Activated naive CD4-positive, alpha-beta T cell treated with anti-CD3 and anti-CD28 coated beads, Interleukin-2, amount 50 U/mL, for 16 hours (primary cell): Measurements from ENCODE around the gene THSD4.
"Not testable (repeated sequence)": the region's sequence is repeated elsewhere in the genome, so short reads cannot be mapped to it uniquely, and the experiment has no call there.

Source experiments
- DNase-seq: peaks from one replicate; pipeline ENCODE4 v3.0.0-alpha.2; 2020

THSD4 gene

DNA sequence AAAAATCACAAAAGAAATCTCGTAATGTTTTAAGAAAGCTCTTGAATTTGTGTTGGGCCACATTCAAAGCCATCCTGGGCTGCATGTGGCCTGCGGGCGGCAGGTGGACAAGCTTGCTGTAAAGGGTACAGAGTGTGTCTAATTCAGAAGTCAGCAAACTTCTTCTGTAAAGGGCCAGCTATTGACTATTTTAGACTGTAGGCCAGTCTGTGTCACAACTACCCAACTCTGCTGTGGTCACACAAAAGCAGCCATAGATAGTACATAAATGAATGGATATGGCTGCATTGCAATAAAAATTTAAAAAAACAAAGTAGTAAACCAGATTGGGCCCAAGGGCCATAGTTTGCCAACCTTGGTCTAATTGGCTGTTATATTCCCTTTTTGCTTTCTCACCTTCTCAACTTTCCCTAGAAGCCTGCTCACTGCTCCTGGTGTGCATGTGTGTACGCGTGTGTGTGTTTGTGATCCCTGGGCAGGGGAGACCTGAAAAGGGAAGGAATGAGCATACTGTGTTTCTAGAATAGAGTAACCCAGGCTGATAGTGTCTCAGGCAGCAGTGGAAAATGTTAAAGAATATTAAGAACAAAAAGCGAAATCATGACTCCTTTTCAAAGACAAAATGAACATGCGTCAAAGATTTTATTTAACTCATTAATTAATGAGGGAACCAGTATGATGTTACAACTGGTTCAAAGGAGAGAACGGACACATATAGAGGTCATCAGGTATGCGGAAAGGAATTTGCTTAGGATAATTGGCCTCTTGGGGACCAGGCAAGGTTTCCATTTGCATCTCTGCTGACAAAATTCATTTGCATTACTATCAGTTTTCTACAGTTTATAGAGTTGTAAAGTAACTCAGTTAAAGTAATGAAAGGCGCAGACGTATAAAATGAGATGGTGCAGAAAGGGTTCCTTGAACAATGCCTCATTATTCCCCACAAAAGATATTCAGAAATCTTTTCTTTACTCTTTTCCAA is 248.0 kb downstream of the THSD4 start:
- DNase-seq = no peak

DNA sequence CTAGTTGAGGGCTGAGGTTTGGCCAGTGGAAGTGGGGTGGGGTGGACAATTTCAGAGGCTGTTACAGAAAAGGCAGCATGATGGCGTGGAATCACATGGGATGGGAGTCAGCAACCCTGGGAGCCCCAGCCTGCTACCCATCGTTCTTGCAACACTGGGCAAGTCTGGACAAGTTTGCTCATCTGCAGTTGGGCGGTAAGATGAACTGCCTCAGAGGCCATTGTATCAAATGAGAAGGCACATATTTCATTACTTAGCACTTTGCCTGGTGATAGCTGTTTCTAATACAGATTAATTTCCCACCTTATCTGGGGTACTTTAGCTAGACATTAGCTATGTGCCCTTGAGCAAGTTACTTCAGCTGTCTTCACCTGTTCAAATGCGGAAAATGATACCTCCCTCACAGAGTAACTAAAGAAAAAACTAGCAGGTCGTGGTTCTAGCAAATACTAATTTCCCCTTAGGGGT is 248.9 kb downstream of the THSD4 start:
- no peak for DNase-seq

DNA sequence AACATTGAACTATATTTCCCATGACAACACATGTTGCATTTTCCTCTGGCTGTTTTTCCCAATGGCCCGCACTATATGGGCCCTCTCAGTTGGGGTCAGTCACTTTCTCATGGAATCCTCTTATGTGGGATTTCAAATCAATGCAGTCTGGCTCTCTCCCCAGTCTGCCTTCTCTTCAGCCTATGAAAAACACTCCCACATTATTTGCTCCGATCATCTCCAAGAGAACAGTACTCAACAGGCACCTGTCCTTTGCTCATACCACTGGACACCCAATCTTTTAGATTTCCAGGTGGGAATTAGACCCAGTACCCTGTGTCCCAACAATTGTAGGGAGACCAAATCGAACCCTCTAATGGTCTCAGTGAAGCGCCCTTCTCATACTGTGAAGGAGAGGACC is 251.3 kb downstream of the THSD4 start:
- no peak for DNase-seq

DNA sequence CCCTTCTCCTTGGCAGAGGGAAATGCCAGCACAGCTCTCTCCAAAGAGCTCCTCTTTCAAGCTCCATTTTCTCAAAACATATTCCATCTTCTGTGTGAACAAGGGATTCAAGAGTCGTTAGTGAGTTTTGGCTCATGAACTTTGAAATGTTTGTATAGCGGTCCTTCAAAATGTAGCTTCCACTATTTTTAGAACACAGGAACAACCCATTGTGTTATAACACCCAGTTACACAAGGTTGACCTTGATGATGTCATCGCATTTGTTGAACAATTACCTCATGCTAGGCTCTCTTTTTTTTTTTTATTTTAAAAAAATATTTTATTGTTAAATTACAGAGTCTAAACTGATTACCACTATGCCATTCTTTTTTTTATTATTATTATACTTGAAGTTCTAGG is 251.7 kb downstream of the THSD4 start:
- no peak for DNase-seq

DNA sequence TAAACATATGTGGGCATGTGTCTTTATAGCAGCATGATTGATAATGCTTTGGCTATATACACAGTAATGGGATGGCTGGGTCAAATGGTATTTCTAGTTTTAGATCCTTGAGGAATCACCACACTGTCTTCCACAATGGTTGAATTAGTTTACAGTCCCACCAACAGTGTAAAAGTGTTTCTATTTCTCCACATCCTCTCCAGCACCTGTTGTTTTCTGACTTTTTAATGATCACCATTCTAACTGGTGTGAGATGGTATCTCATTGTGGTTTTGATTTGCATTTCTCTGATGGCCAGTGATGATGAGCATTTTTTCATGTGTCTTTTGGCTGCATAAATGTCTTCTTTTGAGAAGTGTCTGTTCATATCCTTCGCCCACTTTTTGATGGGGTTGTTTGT is 252.5 kb downstream of the THSD4 start:
- DNase-seq = not testable (repeated sequence)

DNA sequence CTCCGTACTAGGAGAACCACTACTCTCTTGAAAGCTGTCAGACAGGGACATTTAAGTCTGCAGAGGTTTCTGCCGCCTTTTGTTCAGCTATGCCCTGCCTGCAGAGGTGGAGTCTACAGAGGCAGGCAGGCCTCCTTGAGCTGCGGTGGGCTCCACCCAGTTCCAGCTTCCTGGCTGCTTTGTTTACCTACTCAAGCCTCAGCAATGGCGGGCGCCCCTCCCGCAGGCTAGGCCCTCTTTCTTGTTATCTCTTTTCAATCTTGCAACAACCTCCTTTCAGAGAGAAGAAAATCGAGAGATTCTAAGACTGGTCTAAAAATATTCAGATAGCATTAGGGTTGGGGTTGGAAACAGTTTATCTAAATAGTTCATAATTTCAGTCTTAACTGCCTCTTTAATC is 257.5 kb downstream of the THSD4 start:
- DNase-seq = not testable (repeated sequence)

DNA sequence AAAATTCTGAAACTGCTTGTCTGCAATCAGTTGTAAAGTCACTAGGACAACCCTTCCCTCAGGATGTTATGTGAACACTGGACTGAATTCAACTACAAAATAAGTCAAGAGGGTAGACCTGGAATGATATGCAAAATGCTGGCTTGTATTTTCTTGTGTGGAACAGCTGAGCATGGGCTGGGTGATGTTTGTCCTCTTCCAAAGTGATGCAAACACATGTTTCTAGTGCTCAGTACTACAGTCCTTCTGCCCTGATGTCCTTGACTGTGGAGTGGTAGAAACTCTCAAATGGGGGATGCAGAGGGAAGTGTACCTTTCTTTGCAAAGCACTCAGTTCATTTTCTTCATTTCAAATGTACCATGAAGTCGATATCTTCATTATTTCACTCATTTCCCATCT is 258.6 kb downstream of the THSD4 start:
- DNase-seq = no peak

DNA sequence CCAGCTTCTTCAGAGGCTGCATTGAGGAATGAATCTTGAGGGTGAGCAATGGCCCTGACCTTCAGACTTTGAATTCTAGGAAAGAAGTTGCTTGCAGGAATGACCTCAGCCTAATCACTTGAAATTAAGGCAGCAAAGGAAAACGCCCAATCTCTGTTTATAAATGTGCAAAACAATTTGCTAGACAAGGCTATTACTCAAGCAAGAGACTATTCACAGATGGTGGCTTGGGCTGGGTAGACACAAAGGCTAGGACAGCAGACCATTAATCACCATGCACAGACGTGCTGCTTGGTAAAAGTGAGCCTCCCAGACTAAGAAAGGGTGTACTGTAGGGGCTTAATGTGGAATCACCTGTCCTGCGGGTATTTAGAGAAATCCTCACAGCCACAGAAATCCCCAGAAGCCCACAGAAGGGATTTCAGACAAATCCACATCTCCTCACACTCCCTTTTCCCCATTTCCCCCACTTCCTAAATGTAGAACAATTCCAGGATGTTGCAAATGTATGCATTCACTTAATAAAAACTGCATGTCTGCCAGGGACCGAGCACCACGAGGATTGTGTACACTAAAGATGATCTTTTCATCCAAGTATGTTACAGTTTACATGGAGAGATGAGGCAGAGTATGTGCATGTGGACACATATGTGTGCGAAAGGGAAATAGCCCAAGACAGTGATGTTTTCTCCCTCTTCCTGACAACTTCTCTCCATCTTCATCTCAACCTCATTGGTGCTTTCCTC is 259.5 kb downstream of the THSD4 start:
- DNase-seq = no peak

DNA sequence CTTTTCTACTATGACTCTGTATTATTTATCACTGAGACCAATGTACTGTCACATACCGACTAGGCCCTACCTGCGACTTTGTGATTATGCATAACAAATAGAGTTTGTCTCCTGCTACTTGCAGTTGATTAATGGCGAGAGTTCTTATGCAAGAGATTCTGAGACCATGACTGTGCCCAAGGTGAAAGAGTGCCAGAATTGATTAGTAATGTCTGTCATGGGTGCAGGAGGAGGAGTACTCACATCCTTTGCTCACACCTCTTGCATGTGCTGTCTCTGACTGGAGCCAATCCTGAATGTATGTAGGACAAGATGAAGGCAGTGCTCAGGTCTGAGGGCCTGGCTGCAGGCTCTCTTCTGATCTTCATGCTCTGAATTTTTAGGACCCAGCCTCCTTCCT is 260.7 kb downstream of the THSD4 start:
- DNase-seq = no peak

DNA sequence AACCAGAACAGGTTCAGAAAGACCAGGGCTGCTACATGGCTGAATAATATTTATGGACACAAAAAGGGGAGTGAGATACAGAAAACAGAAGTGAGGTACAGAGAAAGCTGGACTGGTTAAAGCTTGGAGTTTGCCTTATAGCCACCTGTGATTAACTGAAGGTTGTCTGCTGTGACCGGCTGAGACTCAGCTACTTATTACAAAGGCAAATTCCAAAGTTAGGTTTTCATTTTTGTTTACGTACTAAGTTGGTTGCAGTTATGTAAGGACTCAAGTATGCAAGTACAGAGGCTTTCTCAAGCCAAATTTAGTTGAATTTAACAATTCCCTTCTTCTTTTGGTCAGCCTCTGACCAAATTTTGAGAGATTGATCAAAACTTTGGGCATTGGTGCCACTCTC is 264.6 kb downstream of the THSD4 start:
- DNase-seq = no peak

DNA sequence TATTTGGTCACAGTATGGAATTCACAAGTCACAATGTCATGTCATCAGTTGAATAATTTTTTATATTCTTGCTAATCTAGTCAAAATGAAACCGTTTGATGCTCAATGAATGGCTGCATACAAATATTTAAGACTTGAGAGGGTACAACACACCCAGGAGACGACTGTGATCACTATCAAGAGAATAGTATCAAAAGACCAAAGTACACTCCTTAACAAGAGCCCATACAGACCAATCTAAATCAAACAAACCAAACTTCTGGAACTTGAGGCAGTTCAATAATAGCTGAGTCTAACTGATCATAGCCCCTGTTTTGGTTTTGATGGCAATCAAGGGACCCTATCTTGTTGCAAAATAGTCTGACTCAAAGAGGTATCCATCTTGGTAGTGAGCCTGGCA is 265.1 kb downstream of the THSD4 start:
- DNase-seq = no peak

DNA sequence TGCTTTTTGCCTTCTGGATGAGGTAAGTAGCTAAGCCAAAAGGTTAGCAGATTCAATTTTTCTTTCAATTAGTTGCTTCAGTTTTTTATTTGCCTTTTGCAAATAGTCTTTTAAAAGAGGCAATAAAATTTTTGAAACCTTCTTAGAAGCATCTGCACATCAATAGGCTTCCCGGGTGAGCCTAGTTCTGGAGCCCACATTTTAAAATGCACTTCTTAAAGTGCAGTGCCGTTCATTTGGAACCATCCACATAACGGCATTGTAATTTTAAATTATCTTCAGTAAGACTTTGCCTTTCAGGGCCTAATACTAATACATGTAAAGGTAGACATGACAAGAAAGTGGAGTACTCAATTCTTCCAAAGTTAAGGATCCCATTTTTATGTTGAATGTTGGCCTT is 269.2 kb downstream of the THSD4 start:
- no peak for DNase-seq

DNA sequence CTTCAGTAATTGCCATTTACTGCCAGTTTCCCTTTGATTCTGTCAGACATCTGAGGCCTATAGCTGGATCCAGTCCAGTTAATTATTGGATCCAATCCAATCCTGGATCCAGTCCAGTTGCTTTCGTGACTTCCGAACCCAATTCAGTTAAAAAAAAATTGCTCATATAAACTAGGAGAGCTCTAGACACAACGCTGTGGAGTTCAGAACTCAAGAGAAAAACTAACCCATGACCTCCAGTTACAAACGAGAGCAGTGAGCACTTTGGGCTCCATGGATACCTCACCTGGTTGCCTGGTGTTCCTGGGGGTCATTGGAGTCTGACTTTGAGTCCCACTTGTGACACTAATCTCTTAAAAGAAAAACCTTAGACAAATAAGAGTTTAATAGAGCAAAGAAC is 269.8 kb downstream of the THSD4 start:
- DNase-seq = no peak

DNA sequence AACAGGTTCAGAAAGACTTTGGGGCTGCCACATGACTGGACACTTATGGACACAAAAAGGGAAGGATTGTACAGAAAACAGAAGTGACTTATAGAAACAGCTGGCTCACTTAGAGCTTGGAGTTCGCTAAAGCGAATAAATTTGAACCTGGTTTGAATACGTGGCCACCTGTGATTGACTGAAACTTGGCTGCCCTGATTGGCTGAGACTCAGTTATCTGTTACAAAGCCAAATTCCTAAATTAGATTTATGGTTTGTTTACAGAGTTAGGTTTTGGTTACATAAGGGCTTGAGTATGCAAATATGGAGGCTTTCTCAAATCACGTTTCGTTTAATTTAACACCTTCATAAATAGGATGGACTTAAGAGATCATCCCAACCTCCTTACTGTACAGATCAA is 270.2 kb downstream of the THSD4 start:
- no peak for DNase-seq

DNA sequence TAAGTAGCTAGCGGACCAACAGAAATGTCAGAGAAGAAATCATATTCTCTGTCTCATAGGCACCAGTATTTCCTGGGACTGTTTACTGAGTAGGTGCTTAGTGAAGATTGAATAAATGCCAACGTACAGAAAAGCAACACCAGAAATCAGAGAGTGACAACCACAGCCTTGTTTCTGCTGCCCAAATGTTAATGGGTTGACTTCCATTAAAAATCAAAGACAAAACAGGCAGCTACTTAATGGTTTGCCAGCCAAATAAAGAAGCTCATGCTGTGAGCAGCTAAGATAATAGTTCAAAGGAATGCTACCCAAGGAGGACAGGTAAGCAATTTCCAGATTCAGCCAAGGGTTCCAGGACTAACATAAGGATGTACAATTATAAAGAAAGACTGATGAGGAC is 270.7 kb downstream of the THSD4 start:
- no peak for DNase-seq

DNA sequence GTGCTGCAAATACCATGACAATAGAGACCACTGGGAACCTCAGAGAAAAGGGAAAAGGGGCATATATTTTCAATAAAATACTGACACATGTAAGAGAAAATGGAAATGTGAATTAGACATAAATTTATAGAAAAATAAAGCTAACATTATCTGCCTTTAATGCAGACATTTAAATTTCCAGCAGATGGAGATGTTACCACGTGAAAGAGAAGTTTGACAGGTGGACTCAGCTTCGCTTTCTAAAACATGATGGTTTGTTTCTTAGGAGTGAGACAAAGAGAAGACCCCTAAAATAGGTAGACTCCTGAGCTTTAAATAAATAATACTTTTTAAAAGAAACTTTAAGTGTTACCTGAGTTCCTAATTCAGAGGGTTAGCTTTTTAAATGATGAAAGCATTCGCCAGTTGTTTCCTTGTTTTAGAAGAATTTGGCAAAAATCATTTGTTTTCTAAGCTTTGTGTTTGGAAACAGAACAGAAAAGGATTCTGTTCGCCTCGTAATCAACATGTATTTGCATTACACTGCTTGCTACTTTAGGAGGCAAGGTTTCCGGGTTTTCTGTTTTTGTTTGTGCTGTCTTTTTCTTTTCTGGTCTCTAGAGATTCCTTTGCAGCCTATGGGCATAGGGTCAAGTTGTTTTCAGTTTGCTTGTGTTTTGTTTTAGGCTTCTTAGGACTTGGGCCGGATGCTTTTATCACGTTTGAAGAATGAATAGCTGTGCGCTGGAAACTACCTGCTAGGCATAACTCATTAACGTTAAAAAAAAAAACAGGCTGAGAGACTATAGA is 271.4 kb downstream of the THSD4 start:
- DNase-seq = no peak

DNA sequence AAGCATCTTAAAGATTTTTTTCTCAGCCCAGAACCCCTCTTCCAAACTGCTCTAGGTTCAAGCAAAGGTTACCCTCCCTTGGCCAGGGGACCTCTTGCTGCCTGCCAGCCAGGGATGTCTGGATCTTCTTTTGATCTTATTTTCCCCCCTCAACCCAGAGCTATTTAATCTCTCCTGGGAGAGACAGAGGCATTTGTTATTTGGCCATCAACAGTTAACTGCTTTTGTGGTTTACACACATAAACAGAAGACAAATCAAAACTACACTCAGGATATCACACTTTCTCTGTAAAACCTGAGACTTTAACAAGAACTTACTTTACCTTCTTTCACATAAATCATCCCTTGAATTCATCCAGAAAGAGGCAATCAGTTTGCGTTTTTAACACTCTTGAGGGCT is 272.5 kb downstream of the THSD4 start:
- DNase-seq = no peak

DNA sequence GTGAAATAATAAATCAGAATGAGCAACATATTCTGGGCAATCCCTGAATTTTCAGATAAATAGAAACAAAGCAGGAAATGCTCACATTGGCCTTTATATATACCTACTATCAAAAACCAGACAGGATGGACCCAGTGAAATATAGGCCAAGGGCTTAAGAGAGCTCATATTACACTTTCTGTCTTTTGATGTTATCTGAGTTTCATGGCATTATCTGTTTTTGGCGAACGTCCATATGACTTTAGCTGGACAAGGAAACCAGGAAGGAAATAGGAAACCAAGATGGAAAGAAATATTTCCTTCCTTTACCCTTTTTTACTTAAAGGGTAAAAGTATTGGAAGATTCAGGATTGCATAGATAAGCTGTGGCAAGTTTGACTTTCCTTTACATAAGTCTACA is 274.8 kb downstream of the THSD4 start:
- DNase-seq = no peak

DNA sequence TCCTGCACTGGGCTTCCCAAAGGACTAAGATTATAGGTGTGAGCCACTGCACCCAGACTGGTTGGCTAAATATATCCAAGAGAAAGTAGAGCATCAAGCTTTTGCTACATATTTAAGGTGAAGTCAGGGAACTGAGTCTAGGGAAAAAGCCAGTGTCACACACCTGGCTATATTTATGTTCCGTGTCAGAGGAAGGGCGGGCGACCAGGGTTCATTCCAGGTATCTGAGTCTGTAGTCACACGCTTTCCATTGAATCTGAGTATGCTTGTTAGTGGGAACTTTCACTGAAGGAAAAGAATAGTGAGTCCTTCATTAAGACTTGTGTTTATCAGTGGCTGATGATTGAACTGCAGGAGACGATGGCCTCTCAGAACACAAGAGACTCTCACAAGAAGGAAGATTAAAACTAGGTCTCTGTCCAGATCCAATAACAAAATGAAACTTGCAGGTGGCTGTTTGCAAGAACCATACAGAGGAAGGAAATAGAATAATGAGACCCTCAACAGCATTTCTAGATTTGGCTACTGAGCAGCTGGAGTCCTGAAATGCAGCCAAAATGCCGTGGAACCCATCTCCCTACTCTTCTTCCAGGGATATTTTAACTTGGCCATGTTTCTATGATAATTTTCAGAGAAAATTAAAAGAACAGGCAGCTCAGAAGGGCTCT is 276.3 kb downstream of the THSD4 start:
- DNase-seq = no peak

DNA sequence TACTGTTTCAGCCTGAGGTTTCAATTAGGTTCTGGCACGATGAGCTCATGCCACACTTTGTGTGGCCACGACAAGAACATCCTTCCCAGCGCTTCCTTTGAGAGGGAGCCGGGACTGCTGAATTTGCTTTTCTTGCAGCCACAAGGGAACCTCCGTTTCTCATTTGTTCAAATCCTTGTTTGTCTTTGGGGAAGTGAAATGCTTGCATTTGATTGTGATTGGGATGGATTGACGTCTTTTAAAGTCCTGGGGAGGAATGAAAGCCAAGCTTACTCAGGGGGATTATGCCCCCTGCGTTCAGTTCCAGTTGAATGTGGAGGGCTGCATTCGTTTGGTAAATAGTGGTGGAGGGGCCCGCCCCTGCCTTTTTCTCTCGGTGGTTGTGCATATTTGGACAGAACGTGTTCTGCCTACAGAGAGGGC is 277.6 kb downstream of the THSD4 start:
- DNase-seq = no peak

DNA sequence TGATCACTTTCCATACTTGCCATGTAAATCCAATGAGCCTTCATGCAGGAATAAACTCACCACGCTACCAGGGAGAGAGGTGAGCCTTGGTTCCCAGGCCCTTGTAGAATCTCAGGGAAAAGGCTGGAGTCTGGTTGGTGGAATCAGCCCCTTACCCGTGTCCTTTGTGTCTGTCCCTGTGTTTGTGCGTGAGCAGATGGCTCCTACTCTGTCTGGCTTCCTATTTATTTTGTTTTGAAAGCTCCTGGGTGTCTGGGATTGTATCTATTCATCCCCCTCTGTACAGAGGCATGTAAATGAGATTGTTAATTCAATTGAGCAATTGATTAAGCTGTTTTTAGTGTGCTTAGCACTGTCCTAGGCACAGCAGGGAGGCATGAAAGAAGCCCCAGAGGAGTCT is 278.1 kb downstream of the THSD4 start:
- no peak for DNase-seq

DNA sequence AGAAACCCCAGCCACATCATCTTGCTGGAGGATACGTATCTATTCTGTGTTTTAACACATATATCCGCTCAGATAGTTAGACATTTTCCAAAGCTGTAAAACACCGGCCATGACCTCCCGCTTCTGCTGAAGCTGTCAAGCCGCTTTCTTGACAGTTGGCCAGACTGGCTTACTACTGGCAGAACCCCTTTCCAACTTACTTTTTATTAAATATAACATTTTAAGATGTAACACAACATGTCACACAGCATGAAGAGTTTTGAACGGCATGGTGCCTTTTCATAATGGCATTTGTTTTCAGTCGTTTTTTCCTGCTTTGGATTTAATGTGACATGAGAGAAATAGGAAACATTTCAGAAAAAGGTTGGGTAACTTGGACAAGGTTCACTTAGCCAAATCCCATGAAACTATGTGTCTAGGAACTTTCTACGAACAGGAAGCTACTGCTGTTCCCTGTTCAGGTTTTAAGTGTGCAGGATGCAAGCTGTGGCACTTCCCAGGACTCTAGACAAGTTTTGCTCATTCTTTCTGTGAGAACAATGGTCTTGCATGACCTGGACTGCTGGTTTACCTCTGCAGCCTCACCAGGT is 281.4 kb downstream of the THSD4 start:
- no peak for DNase-seq
